IMR-90 (cell line): Measurements from ENCODE around the gene TMUB2. TPM values are rescaled to one million over a fixed set of nuclear protein-coding genes. Genes with fewer than 3 reads are reported as not detected.
"Not testable (repeated sequence)": the region's sequence is repeated elsewhere in the genome, so short reads cannot be mapped to it uniquely, and the experiment has no call there.

Source experiments
- ATAC-seq: fragments of 200-7000 bp; cut with Tn5 transposase; 2 replicates; pipeline ENCODE4 v1.9.1; 2020; ENCODE audit warnings: low read depth, mild to moderate bottlenecking, moderate library complexity
- BruUV-seq: library from RNA; stranded (reverse); fragments of 400-500 nt; replicated peaks from 2 replicates; lab custom pipeline; 2021; lab: Mats Ljungman, UMichigan
- CTCF ChIA-PET: fragments of 300-600 bp; formaldehyde crosslinking; extraction: SDS; loops from one replicate; lab custom pipeline; 2021; ENCODE audit warnings: antibody characterized with exemption; lab: Yijun Ruan, JAX
- POLR2A ChIA-PET: fragments of 300-600 bp; sonication (Branson Sonifier 250); formaldehyde crosslinking; loops from one replicate; lab custom pipeline; 2022; ENCODE audit warnings: antibody characterized with exemption; ENCODE audit not compliant: unreplicated experiment; lab: Charles Lee
- DNase-seq: peaks from one replicate; pipeline ENCODE4 v3.0.0; 2013
- H2AFZ ChIP-seq: replicated peaks from 2 replicates; pipeline ENCODE3; 2013; ENCODE audit warnings: low read length, mild to moderate bottlenecking; ENCODE audit not compliant: poor library complexity
- H2AK5ac ChIP-seq: 2 replicates; pipeline ENCODE4 v1.6.1; 2013; ENCODE audit warnings: low read depth, low read length, inconsistent platforms
- H2AK9ac ChIP-seq: replicated peaks from 2 replicates; pipeline ENCODE3; 2013; ENCODE audit warnings: mild to moderate bottlenecking, low read depth, low read length, moderate library complexity; ENCODE audit not compliant: poor library complexity
- H2BK120ac ChIP-seq: 2 replicates; pipeline ENCODE4 v1.6.1; 2013; ENCODE audit warnings: low read depth, low read length, inconsistent platforms
- H2BK15ac ChIP-seq: 3 replicates; pipeline ENCODE4 v1.6.1; 2013; ENCODE audit warnings: low read depth, low read length, inconsistent platforms
- H2BK20ac ChIP-seq: 2 replicates; pipeline ENCODE4 v1.6.1; 2013; ENCODE audit warnings: low read depth, mild to moderate bottlenecking, inconsistent platforms, low read length, moderate library complexity
- H2BK5ac ChIP-seq: 2 replicates; pipeline ENCODE4 v1.6.1; 2013; ENCODE audit warnings: mild to moderate bottlenecking, low read depth, low read length, inconsistent platforms; ENCODE audit not compliant: poor library complexity, severe bottlenecking
- H3K14ac ChIP-seq: replicated peaks from 2 replicates; pipeline ENCODE4 v1.6.1; 2013; ENCODE audit warnings: low read depth, low read length, inconsistent platforms
- H3K18ac ChIP-seq: 2 replicates; pipeline ENCODE4 v1.6.1; 2013; ENCODE audit warnings: low read depth, low read length, control low read depth
- H3K23ac ChIP-seq: 2 replicates; pipeline ENCODE4 v1.6.1; 2013; ENCODE audit warnings: low read depth, low read length, inconsistent platforms
- H3K27ac ChIP-seq: 2 replicates; pipeline ENCODE4 v1.5.1; 2013; ENCODE audit warnings: mild to moderate bottlenecking, control low read depth, low read length; ENCODE audit not compliant: insufficient read depth
- H3K27me3 ChIP-seq: 2 replicates; pipeline ENCODE4 v1.6.1; 2013; ENCODE audit warnings: low read length; ENCODE audit not compliant: control insufficient read depth, insufficient read depth
- H3K36me3 ChIP-seq: 2 replicates; pipeline ENCODE4 v1.6.1; 2013; ENCODE audit warnings: low read length, mixed read lengths; ENCODE audit not compliant: control insufficient read depth, insufficient read depth
- H3K4ac ChIP-seq: 2 replicates; pipeline ENCODE4 v1.6.1; 2013; ENCODE audit warnings: low read depth, low read length, inconsistent platforms
- H3K4me1 ChIP-seq: 2 replicates; pipeline ENCODE4 v1.6.1; 2013; ENCODE audit warnings: low read length, mixed read lengths; ENCODE audit not compliant: control insufficient read depth, insufficient read depth
- H3K4me2 ChIP-seq: 2 replicates; pipeline ENCODE4 v1.6.1; 2013; ENCODE audit warnings: low read depth, mild to moderate bottlenecking, control low read depth, low read length, moderate library complexity
- H3K4me3 ChIP-seq: 2 replicates; pipeline ENCODE4 v1.5.1; 2013; ENCODE audit warnings: low read depth, mild to moderate bottlenecking, control low read depth, low read length, moderate library complexity; ENCODE audit not compliant: insufficient read depth
- H3K56ac ChIP-seq: 2 replicates; pipeline ENCODE4 v1.6.1; 2013; ENCODE audit warnings: low read length, inconsistent platforms; ENCODE audit not compliant: insufficient read depth; ENCODE audit errors: extremely low read depth
- H3K79me1 ChIP-seq, 2 experiments: 2 replicates each; pipeline ENCODE4 v1.6.1; 2013; ENCODE audit warnings: low read length in 2 of 2, inconsistent platforms in 1 of 2, low read depth in 1 of 2
- H3K9ac ChIP-seq: 2 replicates; pipeline ENCODE4 v1.6.1; 2013; ENCODE audit warnings: low read depth, low read length, control low read depth
- H3K9me1 ChIP-seq: 2 replicates; pipeline ENCODE4 v1.6.1; 2013; ENCODE audit warnings: low read length, inconsistent platforms; ENCODE audit not compliant: insufficient read depth
- H3K9me3 ChIP-seq: 2 replicates; pipeline ENCODE4 v1.6.1; 2013; ENCODE audit warnings: low read length; ENCODE audit not compliant: control insufficient read depth, insufficient read depth
- H4K20me1 ChIP-seq: 2 replicates; pipeline ENCODE4 v1.6.1; 2013; ENCODE audit warnings: low read length, inconsistent platforms; ENCODE audit not compliant: insufficient read depth
- H4K5ac ChIP-seq: 2 replicates; pipeline ENCODE4 v1.6.1; 2013; ENCODE audit warnings: mild to moderate bottlenecking, low read depth, low read length, control low read depth
- H4K8ac ChIP-seq, 2 experiments: 2 replicates each; pipeline ENCODE4 v1.6.1; 2013; ENCODE audit warnings: low read depth in 2 of 2, low read length in 2 of 2, control low read depth in 1 of 2, inconsistent platforms in 1 of 2
- H4K91ac ChIP-seq: 2 replicates; pipeline ENCODE4 v1.6.1; 2013; ENCODE audit warnings: low read depth, low read length, inconsistent platforms; ENCODE audit not compliant: insufficient read depth
- BHLHE40 ChIP-seq: fragments of 150-350 bp; IDR thresholded peaks from 2 replicates; pipeline ENCODE4 v1.6.1; 2016; ENCODE audit warnings: mild to moderate bottlenecking, low read depth, low read length
- CEBPB ChIP-seq: IDR thresholded peaks from 2 replicates; pipeline ENCODE4 v1.6.1; 2012; ENCODE audit warnings: low read depth, low read length, improper control_type of control experiment
- RCOR1 ChIP-seq: IDR thresholded peaks from 2 replicates; pipeline ENCODE4 v1.6.1; 2012; ENCODE audit warnings: mild to moderate bottlenecking, low read length, improper control_type of control experiment; ENCODE audit not compliant: insufficient replicate concordance
- WGBS, 2 experiments: methylation state at CpG; one replicate each; pipeline versions ENCODE4 v1.1.5 to v1.1.7; 2013; ENCODE audit warnings: missing lambda C conversion rate in 2 of 2; ENCODE audit not compliant: insufficient read length in 1 of 2; ENCODE audit errors: extremely low coverage in 2 of 2; 5-methylcytosine and 5-hydroxymethylcytosine counted together
- dilution Hi-C: fragments of 300-500 bp; cut with HindIII; formaldehyde crosslinking; loops from one replicate; pipeline ENCODE4 v1.14.3; 2018; ENCODE audit warnings: low sequenced_read_pairs; ENCODE audit not compliant: unreplicated experiment
- in situ Hi-C: fragments of 300-500 bp; cut with MboI; formaldehyde crosslinking; loops from 3 replicates; pipeline ENCODE4 v1.14.3; 2019; ENCODE audit warnings: low sequenced_read_pairs, inconsistent platforms, mixed read lengths
- intact Hi-C: fragments of 100-400 bp; cut with micrococcal nuclease; formaldehyde crosslinking; loops from 2 replicates; pipeline ENCODE4 v1.10.0; 2022
- polyA plus RNA-seq, 3 experiments: library from polyadenylated mRNA; depleted of rRNA; stranded (reverse); fragments of >200 nt; gene quantifications; 2 replicates each; pipeline ENCODE4 v1.2.3, GENCODE V29; 2012; ENCODE audit warnings: low replicate concordance in 1 of 3
- total RNA-seq: library from RNA; depleted of rRNA; stranded (reverse); fragments of >200 nt; gene quantifications from 2 replicates; pipeline ENCODE4 v1.2.3, GENCODE V29; 2012
- TF ChIP-seq, protein P1 (sequence below): fragments of 150-350 bp; IDR thresholded peaks from 2 replicates; pipeline ENCODE4 v1.6.1; 2017; ENCODE audit warnings: mild to moderate bottlenecking, antibody characterized with exemption, low read length, low read depth

The TMUB2 gene
- total and polyA plus RNA-seq, 2 of the 4 experiments (the other 2 are of a cell fraction) = 16.5 to 42.5 TPM

- 100% methylated on average over 2 of the region's 4 CpGs; no CpG with 5 or more reads in 1 of the 2 experiments for WGBS, 2 experiments
Observed at GRCh38 chr17:44147812-44148211, 39.0 kb upstream of the TMUB2 start.

GRCh38 chr17:44149066-44149465, 37.7 kb upstream of the TMUB2 start:
- CTCF ChIA-PET = interaction anchor here (0.6 kb wide), 1 partner anchor 106 kb away, joined by 7 read pairs; no protein-coding TSS in a partner anchor

More at GRCh38 chr17:44147812-44148211, 39.0 kb upstream of the TMUB2 start:
- Histone ChIP-seq H3K27ac (no peak overlapping the region), H3K27me3 (no peaks in the 10 kb centered on the region), H3K36me3 (peaks cover 14% of the 10 kb centered on the region; the same call in 1 of the 2 replicates), H2AFZ (no peak overlapping the region), H4K91ac (no peak overlapping the region), H3K4ac (no peak overlapping the region), H2BK5ac (no peak overlapping the region), H4K8ac (no peak overlapping the region), H3K9me1 (peaks cover 7% of the 10 kb centered on the region; the same call in 1 of the 2 replicates), H4K20me1 (peaks cover 4% of the 10 kb centered on the region), H3K4me2 (no peak overlapping the region), H3K79me1 (peaks cover 28 to 52% of the 10 kb centered on the region in 2 experiments), H2AK5ac (no peak overlapping the region), H4K5ac (no peak overlapping the region), H3K23ac (no peak overlapping the region), H2BK20ac (no peak overlapping the region), H2AK9ac (peak overlapping the region; percentile 9), H3K14ac (no peak overlapping the region), H3K4me1 (0 out of 2 replicates have a peak, but pooled peaks cover 2% of the 10 kb centered on the region), H2BK15ac (no peak overlapping the region), H3K18ac (no peak overlapping the region), H3K56ac (no peak overlapping the region), H3K9ac (no peak overlapping the region), H3K4me3 (no peak overlapping the region), H3K9me3 (no peaks in the 10 kb centered on the region), H2BK120ac (no peak overlapping the region)
- ChIA-PET POLR2A (no interaction called here), CTCF (interaction anchor here (0.7 kb wide), 1 partner anchor 105 kb away, joined by 4 read pairs; no protein-coding TSS in a partner anchor)
- no TSS peak for BruUV-seq
- dilution Hi-C loops (no loop called here), in situ Hi-C loops (no loop called here), intact Hi-C loops (no loop called here)
- DNase-seq (no peak), ATAC-seq (no peak)
- TF ChIP-seq CEBPB = no peak
- TF ChIP-seq BHLHE40 = no peak
- TF ChIP-seq, protein P1, sequence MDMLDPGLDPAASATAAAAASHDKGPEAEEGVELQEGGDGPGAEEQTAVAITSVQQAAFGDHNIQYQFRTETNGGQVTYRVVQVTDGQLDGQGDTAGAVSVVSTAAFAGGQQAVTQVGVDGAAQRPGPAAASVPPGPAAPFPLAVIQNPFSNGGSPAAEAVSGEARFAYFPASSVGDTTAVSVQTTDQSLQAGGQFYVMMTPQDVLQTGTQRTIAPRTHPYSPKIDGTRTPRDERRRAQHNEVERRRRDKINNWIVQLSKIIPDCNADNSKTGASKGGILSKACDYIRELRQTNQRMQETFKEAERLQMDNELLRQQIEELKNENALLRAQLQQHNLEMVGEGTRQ = no peak
- TF ChIP-seq RCOR1 = no peak

More at GRCh38 chr17:44149066-44149465, 37.7 kb upstream of the TMUB2 start:
- intact Hi-C loops, H3K9ac ChIP-seq, H3K14ac ChIP-seq, H3K4ac ChIP-seq, in situ Hi-C loops, H3K27me3 ChIP-seq, H2BK15ac ChIP-seq, ATAC-seq, H3K4me3 ChIP-seq, H3K9me3 ChIP-seq, H3K18ac ChIP-seq, H3K56ac ChIP-seq, DNase-seq, H2BK20ac ChIP-seq, H4K20me1 ChIP-seq, H2AFZ ChIP-seq, H2AK5ac ChIP-seq, H4K8ac ChIP-seq, H3K23ac ChIP-seq, H4K5ac ChIP-seq, H2BK120ac ChIP-seq, H2AK9ac ChIP-seq, H3K27ac ChIP-seq, H4K91ac ChIP-seq, dilution Hi-C loops, H3K4me2 ChIP-seq, H2BK5ac ChIP-seq, H3K4me1 ChIP-seq, BruUV-seq: not testable (repeated sequence)
- H3K79me1 ChIP-seq = peaks cover 32 to 47% of the 10 kb centered on the region in 2 experiments
- no CpG with 5 or more reads among the region's 3 CpGs for WGBS, 2 experiments
- POLR2A ChIA-PET = interaction anchor here (0.7 kb wide), 1 partner anchor 657 kb away, joined by 6 read pairs; no protein-coding TSS in a partner anchor
- peaks cover 11% of the 10 kb centered on the region; the same call in 1 of the 2 replicates for H3K9me1 ChIP-seq
- peaks cover 14% of the 10 kb centered on the region; the same call in 1 of the 2 replicates for H3K36me3 ChIP-seq
